GM18867 (cell line): ENCODE results near the gene OGDHL.
"Not testable (repeated sequence)": the region's sequence is repeated elsewhere in the genome, so short reads cannot be mapped to it uniquely, and the experiment has no call there.

Experiments used
- ATAC-seq: cut with Tn5 transposase; IDR thresholded peaks from one replicate; pipeline ENCODE4 v1.9.1; 2021; ENCODE audit warnings: mild to moderate bottlenecking, moderate library complexity; ENCODE audit not compliant: unreplicated experiment

OGDHL gene

GRCh38 chr10:49740346-49741107, 21.6 kb downstream of the OGDHL start:
- ATAC-seq = no peak

GRCh38 chr10:49739426-49739825, 22.7 kb downstream of the OGDHL start:
- ATAC-seq = no peak

GRCh38 chr10:49738616-49739360, 23.3 kb downstream of the OGDHL start:
- ATAC-seq = no peak

- ATAC-seq = no peak
Observed at GRCh38 chr10:49737474-49738201, 24.5 kb downstream of the OGDHL start.

GRCh38 chr10:49736564-49737113, 25.5 kb downstream of the OGDHL start:
- no peak for ATAC-seq

GRCh38 chr10:49735848-49736563, 26.1 kb downstream of the OGDHL start:
- ATAC-seq = no peak

- ATAC-seq = no peak
Observed at GRCh38 chr10:49735161-49735560, 27.0 kb downstream of the OGDHL start.

GRCh38 chr10:49734676-49735075, 27.4 kb downstream of the OGDHL start:
- ATAC-seq = no peak

- no peak for ATAC-seq
Observed at GRCh38 chr10:49733866-49734265, 28.3 kb downstream of the OGDHL start.

GRCh38 chr10:49726593-49726992, 35.5 kb downstream of the OGDHL start:
- ATAC-seq = no peak

GRCh38 chr10:49715157-49715556, 47.0 kb downstream of the OGDHL start:
- ATAC-seq = not testable (repeated sequence)

GRCh38 chr10:49713266-49713665, 48.9 kb downstream of the OGDHL start:
- no peak for ATAC-seq

GRCh38 chr10:49711481-49711880, 50.6 kb downstream of the OGDHL start:
- no peak for ATAC-seq

- ATAC-seq = no peak
Observed at GRCh38 chr10:49710966-49711365, 51.2 kb downstream of the OGDHL start.

GRCh38 chr10:49709934-49710333, 52.2 kb downstream of the OGDHL start:
- no peak for ATAC-seq

- ATAC-seq = no peak
Observed at GRCh38 chr10:49707585-49707984, 54.5 kb downstream of the OGDHL start.

GRCh38 chr10:49700997-49701396, 61.1 kb downstream of the OGDHL start:
- no peak for ATAC-seq

- ATAC-seq = no peak
Observed at GRCh38 chr10:49700211-49700610, 61.9 kb downstream of the OGDHL start.

- ATAC-seq = no peak
Observed at GRCh38 chr10:49698679-49699078, 63.4 kb downstream of the OGDHL start.

GRCh38 chr10:49696311-49696710, 65.8 kb downstream of the OGDHL start:
- no peak for ATAC-seq

- ATAC-seq = no peak
Observed at GRCh38 chr10:49694466-49694865, 67.7 kb downstream of the OGDHL start.
